HEK293 (cell line): ENCODE measurements around the gene IFIH1.

ENCODE experiments used
- CTCF ChIA-PET: fragments of 350-600 bp; formaldehyde crosslinking; extraction: SDS; loops from one replicate; lab custom pipeline; 2021; ENCODE audit warnings: antibody characterized with exemption; lab: Yijun Ruan, JAX
- POLR2A ChIA-PET: fragments of 300-600 bp; formaldehyde crosslinking; extraction: SDS; loops from one replicate; lab custom pipeline; 2020; ENCODE audit warnings: antibody characterized with exemption, inconsistent platforms; lab: Yijun Ruan, JAX
- H3K27ac ChIP-seq: fragments of 200-500 bp; sonication (Bioruptor generic); 2 replicates; pipeline ENCODE4 v1.5.1; 2014; ENCODE audit warnings: low read depth, low read length, control low read depth, inconsistent platforms; ENCODE audit errors: extremely low read depth
- H3K36me3 ChIP-seq, 2 experiments: fragments of 200-500 bp in 1 of 2; sonication (Bioruptor generic) in 1 of 2; 1 replicate in 1 of 2; 2 replicates in 1 of 2; pipeline ENCODE4 v1.5.1; 2014 to 2017; ENCODE audit warnings: inconsistent platforms in 2 of 2, low read length in 2 of 2; ENCODE audit not compliant: control insufficient read depth in 2 of 2, insufficient read depth in 1 of 2
- H3K4me1 ChIP-seq: fragments of 200-500 bp; sonication (Bioruptor generic); 2 replicates; pipeline ENCODE4 v1.5.1; 2014; ENCODE audit warnings: mild to moderate bottlenecking, low read length, inconsistent platforms; ENCODE audit not compliant: control insufficient read depth, insufficient read depth
- H3K4me3 ChIP-seq: 2 replicates; pipeline ENCODE4 v1.5.1; 2011; ENCODE audit warnings: low read depth, mild to moderate bottlenecking, control low read depth, low read length, moderate library complexity
- H3K9me3 ChIP-seq: fragments of 200-500 bp; sonication (Bioruptor generic); 2 replicates; pipeline ENCODE4 v1.5.1; 2014; ENCODE audit warnings: low read depth, low read length, inconsistent platforms; ENCODE audit not compliant: control insufficient read depth, insufficient read depth
- FEZF1 ChIP-seq: fragments of 450-650 bp; formaldehyde crosslinking; IDR thresholded peaks from 2 replicates; pipeline ENCODE4 v1.5.1; 2016; ENCODE audit warnings: missing biosample characterization, missing genetic modification characterization
- GLI4 ChIP-seq: fragments of 450-650 bp; formaldehyde crosslinking; IDR thresholded peaks from 2 replicates; pipeline ENCODE4 v1.5.1; 2016; ENCODE audit warnings: missing biosample characterization, missing genetic modification characterization
- HOXD13 ChIP-seq: sonication (generic); formaldehyde crosslinking; IDR thresholded peaks from 2 replicates; pipeline ENCODE4 v1.8.0; 2022; ENCODE audit warnings: missing genetic modification reagents, borderline replicate concordance
- KLF8 ChIP-seq: fragments of 450-650 bp; formaldehyde crosslinking; IDR thresholded peaks from 2 replicates; pipeline ENCODE4 v1.5.1; 2016; ENCODE audit warnings: missing biosample characterization, missing genetic modification characterization
- OVOL3 ChIP-seq: fragments of 450-650 bp; formaldehyde crosslinking; IDR thresholded peaks from 2 replicates; pipeline ENCODE4 v1.5.1; 2016; ENCODE audit warnings: missing biosample characterization, missing genetic modification characterization
- PRDM1 ChIP-seq: fragments of 450-650 bp; formaldehyde crosslinking; IDR thresholded peaks from 2 replicates; pipeline ENCODE4; 2016; ENCODE audit warnings: missing biosample characterization, missing genetic modification characterization
- TSHZ1 ChIP-seq: fragments of 450-650 bp; formaldehyde crosslinking; IDR thresholded peaks from 2 replicates; pipeline ENCODE4 v1.5.1; 2016; ENCODE audit warnings: missing biosample characterization, missing genetic modification characterization, borderline replicate concordance
- ZBTB21 ChIP-seq: fragments of 450-650 bp; formaldehyde crosslinking; IDR thresholded peaks from 2 replicates; pipeline ENCODE4 v1.5.1; 2017; ENCODE audit warnings: missing biosample characterization, missing genetic modification characterization
- ZBTB44 ChIP-seq: fragments of 450-650 bp; IDR thresholded peaks from 2 replicates; pipeline ENCODE4 v1.5.1; 2018; ENCODE audit warnings: missing biosample characterization, mild to moderate bottlenecking, missing genetic modification characterization
- ZFHX2 ChIP-seq: fragments of 450-650 bp; formaldehyde crosslinking; conservative IDR thresholded peaks from 2 replicates; pipeline ENCODE4 v1.5.1; 2016; ENCODE audit warnings: missing biosample characterization, missing genetic modification characterization
- ZIC2 ChIP-seq: fragments of 450-650 bp; formaldehyde crosslinking; IDR thresholded peaks from 2 replicates; pipeline ENCODE4 v1.5.1; 2016; ENCODE audit warnings: missing biosample characterization, missing genetic modification characterization
- ZNF138 ChIP-seq: fragments of 450-650 bp; formaldehyde crosslinking; IDR thresholded peaks from 2 replicates; pipeline ENCODE4 v1.5.1; 2016; ENCODE audit warnings: missing biosample characterization, missing genetic modification characterization, borderline replicate concordance
- ZNF157 ChIP-seq: fragments of 450-650 bp; formaldehyde crosslinking; IDR thresholded peaks from 2 replicates; pipeline ENCODE4 v1.5.1; 2016; ENCODE audit warnings: missing biosample characterization, missing genetic modification characterization
- ZNF19 ChIP-seq: fragments of 450-650 bp; formaldehyde crosslinking; IDR thresholded peaks from 2 replicates; pipeline ENCODE4; 2016; ENCODE audit warnings: missing biosample characterization, missing genetic modification characterization, low read depth
- ZNF223 ChIP-seq: fragments of 450-650 bp; formaldehyde crosslinking; IDR thresholded peaks from 2 replicates; pipeline ENCODE4 v1.5.1; 2016; ENCODE audit warnings: missing biosample characterization, missing genetic modification characterization
- ZNF354C ChIP-seq: fragments of 450-650 bp; formaldehyde crosslinking; IDR thresholded peaks from 2 replicates; pipeline ENCODE4 v1.5.1; 2016; ENCODE audit warnings: missing biosample characterization, missing genetic modification characterization, low read depth, borderline replicate concordance
- ZNF391 ChIP-seq: fragments of 450-650 bp; formaldehyde crosslinking; IDR thresholded peaks from 2 replicates; pipeline ENCODE4 v1.5.1; 2016; ENCODE audit warnings: low read depth, missing biosample characterization, missing genetic modification characterization, borderline replicate concordance
- ZNF423 ChIP-seq: fragments of 450-650 bp; formaldehyde crosslinking; IDR thresholded peaks from 2 replicates; pipeline ENCODE4 v1.5.1; 2016; ENCODE audit warnings: missing biosample characterization, missing genetic modification characterization
- ZNF514 ChIP-seq: fragments of 450-650 bp; formaldehyde crosslinking; IDR thresholded peaks from 2 replicates; pipeline ENCODE4 v1.5.1; 2016; ENCODE audit warnings: missing biosample characterization, missing genetic modification characterization
- ZNF544 ChIP-seq: fragments of 450-650 bp; formaldehyde crosslinking; IDR thresholded peaks from 2 replicates; pipeline ENCODE4 v1.5.0; 2017; ENCODE audit warnings: missing biosample characterization, missing genetic modification characterization
- ZNF560 ChIP-seq: fragments of 450-650 bp; formaldehyde crosslinking; IDR thresholded peaks from 2 replicates; pipeline ENCODE4 v1.5.1; 2017; ENCODE audit warnings: missing biosample characterization, missing genetic modification characterization, borderline replicate concordance
- ZNF580 ChIP-seq: fragments of 450-650 bp; formaldehyde crosslinking; IDR thresholded peaks from 2 replicates; pipeline ENCODE4 v1.5.1; 2016; ENCODE audit warnings: missing biosample characterization, missing genetic modification characterization
- ZNF585B ChIP-seq: fragments of 450-650 bp; formaldehyde crosslinking; IDR thresholded peaks from 2 replicates; pipeline ENCODE4 v1.5.1; 2016; ENCODE audit warnings: missing biosample characterization, missing genetic modification characterization
- ZNF600 ChIP-seq: fragments of 450-650 bp; formaldehyde crosslinking; IDR thresholded peaks from 2 replicates; pipeline ENCODE4 v1.5.1; 2016; ENCODE audit warnings: missing biosample characterization, missing genetic modification characterization
- ZNF623 ChIP-seq: fragments of 450-650 bp; formaldehyde crosslinking; IDR thresholded peaks from 2 replicates; pipeline ENCODE4 v1.5.1; 2016; ENCODE audit warnings: missing biosample characterization, missing genetic modification characterization
- ZNF654 ChIP-seq: fragments of 450-650 bp; formaldehyde crosslinking; IDR thresholded peaks from 2 replicates; pipeline ENCODE4 v1.5.1; 2016; ENCODE audit warnings: low read depth, missing biosample characterization, missing genetic modification characterization
- ZNF747 ChIP-seq: fragments of 450-650 bp; formaldehyde crosslinking; IDR thresholded peaks from 2 replicates; pipeline ENCODE4 v1.5.1; 2016; ENCODE audit warnings: missing biosample characterization, missing genetic modification characterization
- ZNF791 ChIP-seq: fragments of 450-650 bp; formaldehyde crosslinking; IDR thresholded peaks from 2 replicates; pipeline ENCODE4 v1.5.1; 2016; ENCODE audit warnings: missing biosample characterization, missing genetic modification characterization
- TF ChIP-seq, protein P1 (sequence below): fragments of 450-650 bp; formaldehyde crosslinking; optimal IDR thresholded peaks from 2 replicates; pipeline ENCODE3; 2016; ENCODE audit warnings: missing biosample characterization, mild to moderate bottlenecking, missing genetic modification characterization
- TF ChIP-seq, protein P2 (sequence below): fragments of 450-650 bp; formaldehyde crosslinking; IDR thresholded peaks from 2 replicates; pipeline ENCODE4 v1.5.1; 2016; ENCODE audit warnings: missing biosample characterization, missing genetic modification characterization

IFIH1 gene

GRCh38 chr2:162230761-162231160, 87.7 kb downstream of the IFIH1 start:
- no peak overlapping the region for H3K27ac ChIP-seq
- H3K9me3 ChIP-seq = no peaks in the 10 kb centered on the region
- CTCF ChIA-PET = interaction anchor here (0.6 to 3.9 kb wide), 3 partner anchors 10 to 96 kb away, joined by 4 to 21 read pairs (median 5); no protein-coding TSS in a partner anchor
- POLR2A ChIA-PET = no interaction called here
- TF ChIP-seq ZNF654 (tag by site-specific recombination) = no peak
- TF ChIP-seq ZNF791 (tag by site-specific recombination) = no peak
- no peak for TF ChIP-seq ZNF747 (tag by site-specific recombination)
- no peak for TF ChIP-seq ZBTB44 (tag by site-specific recombination)
- no peak for TF ChIP-seq ZNF391
- no peak for TF ChIP-seq ZNF138 (tag by site-specific recombination)
- no peak for TF ChIP-seq ZNF544 (tag by site-specific recombination)
- no peak for TF ChIP-seq ZNF560 (tag by site-specific recombination)
- no peak for TF ChIP-seq ZNF423 (tag by site-specific recombination)
- TF ChIP-seq ZFHX2 = no peak
- no peak for TF ChIP-seq ZNF223 (tag by site-specific recombination)
- TF ChIP-seq ZNF157 (tag by site-specific recombination) = no peak
- TF ChIP-seq ZNF354C (tag by site-specific recombination) = no peak
- TF ChIP-seq OVOL3 = no peak
- TF ChIP-seq HOXD13 = no peak
- no peaks in the 10 kb centered on the region for H3K4me1 ChIP-seq
- no peaks in the 10 kb centered on the region for H3K36me3 ChIP-seq
- H3K4me3 ChIP-seq = no peak overlapping the region

DNA sequence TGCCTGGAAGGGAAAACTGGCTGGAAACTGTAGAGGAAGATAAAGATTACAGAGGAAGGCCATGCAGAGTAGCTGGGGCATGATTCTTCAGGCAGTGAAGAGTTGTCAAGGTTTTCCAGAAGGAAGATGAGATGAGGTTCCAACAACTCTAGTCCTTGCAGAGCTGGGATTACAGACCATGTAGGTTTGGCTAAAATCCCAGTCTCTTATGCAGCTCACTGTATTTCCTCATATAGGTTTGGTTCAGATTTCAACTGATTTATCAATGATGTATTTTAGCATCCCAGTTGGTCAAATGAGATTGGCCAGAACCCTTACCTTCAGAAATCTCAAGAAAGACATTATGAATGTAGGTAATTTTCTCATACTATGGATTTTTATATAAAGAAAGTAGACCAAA, 91.6 kb downstream of the IFIH1 start:
- Histone ChIP-seq H3K9me3 (no peaks in the 10 kb centered on the region), H3K4me3 (no peak overlapping the region), H3K4me1 (no peaks in the 10 kb centered on the region), H3K27ac (no peak overlapping the region), H3K36me3 (no peaks in the 10 kb centered on the region)
- ChIA-PET POLR2A (no interaction called here), CTCF (interaction anchor here (1.3 kb wide), 1 partner anchor 71 kb away, joined by 3 read pairs; no protein-coding TSS in a partner anchor)
- TF ChIP-seq ZNF514 (tag by site-specific recombination) (no peak), ZNF623 (tag by site-specific recombination) (no peak), FEZF1 (tag by site-specific recombination) (no peak), KLF8 (tag by site-specific recombination) (no peak), ZBTB21 (tag by site-specific recombination) (no peak), ZNF19 (no peak), ZNF585B (tag by site-specific recombination) (no peak), PRDM1 (no peak), GLI4 (no peak), ZIC2 (no peak), ZNF580 (tag by site-specific recombination) (no peak), ZNF600 (no peak), TSHZ1 (tag by site-specific recombination) (no peak)
- TF ChIP-seq, protein P1, sequence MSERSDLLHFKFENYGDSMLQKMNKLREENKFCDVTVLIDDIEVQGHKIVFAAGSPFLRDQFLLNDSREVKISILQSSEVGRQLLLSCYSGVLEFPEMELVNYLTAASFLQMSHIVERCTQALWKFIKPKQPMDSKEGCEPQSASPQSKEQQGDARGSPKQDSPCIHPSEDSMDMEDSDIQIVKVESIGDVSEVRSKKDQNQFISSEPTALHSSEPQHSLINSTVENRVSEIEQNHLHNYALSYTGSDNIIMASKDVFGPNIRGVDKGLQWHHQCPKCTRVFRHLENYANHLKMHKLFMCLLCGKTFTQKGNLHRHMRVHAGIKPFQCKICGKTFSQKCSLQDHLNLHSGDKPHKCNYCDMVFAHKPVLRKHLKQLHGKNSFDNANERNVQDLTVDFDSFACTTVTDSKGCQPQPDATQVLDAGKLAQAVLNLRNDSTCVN (tag by site-specific recombination) = no peak
- TF ChIP-seq, protein P2, sequence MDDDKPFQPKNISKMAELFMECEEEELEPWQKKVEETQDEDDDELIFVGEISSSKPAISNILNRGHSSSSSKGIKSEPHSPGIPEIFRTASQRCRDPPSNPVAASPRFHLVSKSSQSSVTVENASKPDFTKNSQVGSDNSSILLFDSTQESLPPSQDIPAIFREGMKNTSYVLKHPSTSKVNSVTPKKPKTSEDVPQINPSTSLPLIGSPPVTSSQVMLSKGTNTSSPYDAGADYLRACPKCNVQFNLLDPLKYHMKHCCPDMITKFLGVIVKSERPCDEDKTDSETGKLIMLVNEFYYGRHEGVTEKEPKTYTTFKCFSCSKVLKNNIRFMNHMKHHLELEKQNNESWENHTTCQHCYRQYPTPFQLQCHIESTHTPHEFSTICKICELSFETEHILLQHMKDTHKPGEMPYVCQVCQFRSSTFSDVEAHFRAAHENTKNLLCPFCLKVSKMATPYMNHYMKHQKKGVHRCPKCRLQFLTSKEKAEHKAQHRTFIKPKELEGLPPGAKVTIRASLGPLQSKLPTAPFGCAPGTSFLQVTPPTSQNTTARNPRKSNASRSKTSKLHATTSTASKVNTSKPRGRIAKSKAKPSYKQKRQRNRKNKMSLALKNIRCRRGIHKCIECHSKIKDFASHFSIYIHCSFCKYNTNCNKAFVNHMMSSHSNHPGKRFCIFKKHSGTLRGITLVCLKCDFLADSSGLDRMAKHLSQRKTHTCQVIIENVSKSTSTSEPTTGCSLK (tag by site-specific recombination) = no peak
